Cardiac septum (tissue), 1 donor: Measurements from ENCODE around the gene BCAR1. TPM values are rescaled to one million over a fixed set of nuclear protein-coding genes. Genes with fewer than 3 reads are reported as not detected.
"Not testable (repeated sequence)": the region's sequence is repeated elsewhere in the genome, so short reads cannot be mapped to it uniquely, and the experiment has no call there.

ENCODE experiments used
- DNase-seq: peaks from one replicate; pipeline ENCODE4 v3.0.0-alpha.2; 2020; ENCODE audit warnings: low spot score
- intact Hi-C: fragments of 100-400 bp; cut with DNase I; formaldehyde crosslinking; loops from one replicate; pipeline ENCODE4 v1.14.0; 2022
- total RNA-seq: library from RNA; stranded (reverse); fragmentation: NEBNext Ultra II Directional; extraction: Animal tissue kit (Norgen Biotek cat#: 25700); gene quantifications from one replicate; pipeline ENCODE4 v1.2.1, GENCODE V29; 2021
- donor health status: DM: no; HTN: no; CAD: no.

The BCAR1 gene
- total RNA-seq, 1 donor from 2014 or later: 80.3 TPM

GRCh38 chr16:75229172-75230031 lies 22.0 kb downstream of the BCAR1 start:
- intact Hi-C loops: loop anchor here (5.0 kb wide), 3 partner anchors 32 to 173 kb away; no protein-coding TSS in a partner anchor
- DNase-seq: no peak

- DNase-seq: no peak
These were observed 23.1 kb downstream of the BCAR1 start for GRCh38 chr16:75228143-75228976.

GRCh38 chr16:75227361-75228142 lies 23.9 kb downstream of the BCAR1 start:
- intact Hi-C loops: no loop called here

More at GRCh38 chr16:75228143-75228976, 23.1 kb downstream of the BCAR1 start:
- intact Hi-C loops: no loop called here

GRCh38 chr16:75226550-75227360 lies 24.7 kb downstream of the BCAR1 start:
- intact Hi-C loops: no loop called here
- no peak for DNase-seq

More at GRCh38 chr16:75227361-75228142, 23.9 kb downstream of the BCAR1 start:
- DNase-seq: no peak

GRCh38 chr16:75225678-75226515 lies 25.5 kb downstream of the BCAR1 start:
- intact Hi-C loops: loop anchor here (2.0 kb wide), 1 partner anchor 19 kb away; the partner anchor contains the start of gene CTRB2

GRCh38 chr16:75225092-75225491 lies 26.3 kb downstream of the BCAR1 start:
- no peak for DNase-seq
- intact Hi-C loops: loop anchor here (2.0 kb wide), 1 partner anchor 18 kb away; the partner anchor contains the start of gene CTRB2

More at GRCh38 chr16:75225678-75226515, 25.5 kb downstream of the BCAR1 start:
- no peak for DNase-seq

GRCh38 chr16:75224306-75225082 lies 26.9 kb downstream of the BCAR1 start:
- intact Hi-C loops: loop anchor here (2.0 kb wide), 1 partner anchor 18 kb away; the partner anchor contains the start of gene CTRB2
- DNase-seq: no peak

GRCh38 chr16:75223129-75223528 lies 28.3 kb downstream of the BCAR1 start:
- intact Hi-C loops, DNase-seq: not testable (repeated sequence)

GRCh38 chr16:75222271-75222783 lies 29.1 kb downstream of the BCAR1 start:
- intact Hi-C loops: no loop called here
- no peak for DNase-seq

GRCh38 chr16:75219838-75220237 lies 31.6 kb downstream of the BCAR1 start:
- no peak for DNase-seq
- intact Hi-C loops: no loop called here

GRCh38 chr16:75219088-75219487 lies 32.3 kb downstream of the BCAR1 start:
- intact Hi-C loops: no loop called here
- DNase-seq: no peak

GRCh38 chr16:75218256-75219076 lies 33.0 kb downstream of the BCAR1 start, which contains the start of gene CTRB1:
CTRB1 (plus strand) TSS chr16:75218988; CDS start chr16:75219008, 20 bp downstream.
- intact Hi-C loops: no loop called here
- no peak for DNase-seq

GRCh38 chr16:75217389-75217851 lies 34.0 kb downstream of the BCAR1 start:
- intact Hi-C loops: no loop called here
- no peak for DNase-seq

GRCh38 chr16:75216576-75216975 lies 34.8 kb downstream of the BCAR1 start:
- no peak for DNase-seq
- intact Hi-C loops: no loop called here

GRCh38 chr16:75216127-75216526 lies 35.3 kb downstream of the BCAR1 start:
- DNase-seq: no peak
- intact Hi-C loops: no loop called here

GRCh38 chr16:75211286-75211685 lies 40.1 kb downstream of the BCAR1 start:
- DNase-seq, intact Hi-C loops: not testable (repeated sequence)
